ENCODE results near the gene ENPP4. TPM values are rescaled to one million over a fixed set of nuclear protein-coding genes. Genes with fewer than 3 reads are reported as not detected.

ENPP4 gene
- total RNA-seq, 2 experiments from 2014 or later = 7.1 to 9.2 TPM

DNA sequence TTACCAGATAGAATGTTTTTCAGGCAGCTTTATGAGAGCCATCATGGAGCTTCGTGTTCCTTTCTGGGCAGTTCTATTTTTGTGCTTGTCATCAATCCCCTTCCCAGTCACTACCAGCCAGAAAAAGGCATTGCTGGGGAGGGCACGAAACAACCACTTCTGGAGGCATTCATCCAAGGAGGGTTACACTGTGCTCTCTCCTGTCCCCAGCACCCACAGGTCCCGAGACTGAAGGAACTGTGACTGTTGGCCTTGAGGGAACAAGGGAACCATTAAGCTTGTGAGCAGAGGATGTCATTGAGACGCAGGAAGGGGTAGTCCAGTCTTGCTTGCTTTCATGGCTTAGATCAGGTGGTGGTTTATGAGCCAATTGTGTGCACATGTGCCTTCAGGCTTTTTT lies 61.1 kb downstream of the ENPP4 start:
- intact Hi-C loops (cut with micrococcal nuclease; ENCODE audit: unreplicated experiment) = no loop called here
- no peaks in the 10 kb centered on the region for H3K4me1 ChIP-seq (ENCODE audit: insufficient read depth, low read length, poor library complexity, severe bottlenecking)
- no peak for TF ChIP-seq EZH2phosphoT487 (IDR thresholded peaks at IDR 0.05; ENCODE audit: borderline replicate concordance, low read depth, low read length)
- TF ChIP-seq, protein P1, sequence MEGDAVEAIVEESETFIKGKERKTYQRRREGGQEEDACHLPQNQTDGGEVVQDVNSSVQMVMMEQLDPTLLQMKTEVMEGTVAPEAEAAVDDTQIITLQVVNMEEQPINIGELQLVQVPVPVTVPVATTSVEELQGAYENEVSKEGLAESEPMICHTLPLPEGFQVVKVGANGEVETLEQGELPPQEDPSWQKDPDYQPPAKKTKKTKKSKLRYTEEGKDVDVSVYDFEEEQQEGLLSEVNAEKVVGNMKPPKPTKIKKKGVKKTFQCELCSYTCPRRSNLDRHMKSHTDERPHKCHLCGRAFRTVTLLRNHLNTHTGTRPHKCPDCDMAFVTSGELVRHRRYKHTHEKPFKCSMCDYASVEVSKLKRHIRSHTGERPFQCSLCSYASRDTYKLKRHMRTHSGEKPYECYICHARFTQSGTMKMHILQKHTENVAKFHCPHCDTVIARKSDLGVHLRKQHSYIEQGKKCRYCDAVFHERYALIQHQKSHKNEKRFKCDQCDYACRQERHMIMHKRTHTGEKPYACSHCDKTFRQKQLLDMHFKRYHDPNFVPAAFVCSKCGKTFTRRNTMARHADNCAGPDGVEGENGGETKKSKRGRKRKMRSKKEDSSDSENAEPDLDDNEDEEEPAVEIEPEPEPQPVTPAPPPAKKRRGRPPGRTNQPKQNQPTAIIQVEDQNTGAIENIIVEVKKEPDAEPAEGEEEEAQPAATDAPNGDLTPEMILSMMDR (conservative IDR thresholded peaks at IDR 0.05; ENCODE audit: low read length) = no peak
- DNase-seq (ENCODE audit: low spot score) = no peak
- no peak overlapping the region for H2AFZ ChIP-seq (ENCODE audit: low read length)
- no peaks in the 10 kb centered on the region for H4K20me1 ChIP-seq (ENCODE audit: insufficient read depth, low read length)
- H3K27ac ChIP-seq (ENCODE audit: low read depth, low read length, poor library complexity, severe bottlenecking) = no peak overlapping the region
- no peaks in the 10 kb centered on the region for H3K9me2 ChIP-seq (ENCODE audit: insufficient read depth, low read length)
- H3K36me3 ChIP-seq (ENCODE audit: insufficient read depth, low read length) = no peaks in the 10 kb centered on the region
- H3K79me2 ChIP-seq (ENCODE audit: insufficient read depth, low read depth, low read length) = no peaks in the 10 kb centered on the region
- no peaks in the 10 kb centered on the region for H3K9me3 ChIP-seq (ENCODE audit: low read length)
- ChIA-PET POLR2A (interaction anchor here (0.7 kb wide), 2 partner anchors 33 to 1178 kb away, joined by 5 to 6 read pairs; no protein-coding TSS in a partner anchor), CTCF (ENCODE audit: unreplicated experiment) (no interaction called here)
- BruUV-seq (replicated peaks) = no TSS peak
- no peak overlapping the region for H3K4me3 ChIP-seq (ENCODE audit: low read depth, low read length, poor library complexity, severe bottlenecking)
- H3K4me2 ChIP-seq (ENCODE audit: low read length) = no peak overlapping the region

- CTCF ChIA-PET (ENCODE audit: unreplicated experiment) = no interaction called here
- H3K4me3 ChIP-seq (ENCODE audit: low read depth, low read length, poor library complexity, severe bottlenecking) = no peak overlapping the region
- POLR2A ChIA-PET = no interaction called here
- no peaks in the 10 kb centered on the region for H3K36me3 ChIP-seq (ENCODE audit: insufficient read depth, low read length)
- intact Hi-C loops (cut with micrococcal nuclease; ENCODE audit: unreplicated experiment) = no loop called here
- no peak for DNase-seq (ENCODE audit: low spot score)
- H3K4me2 ChIP-seq (ENCODE audit: low read length) = no peak overlapping the region
- no peak overlapping the region for H3K27ac ChIP-seq (ENCODE audit: low read depth, low read length, poor library complexity, severe bottlenecking)
- no peaks in the 10 kb centered on the region for H3K79me2 ChIP-seq (ENCODE audit: insufficient read depth, low read depth, low read length)
- H2AFZ ChIP-seq (ENCODE audit: low read length) = no peak overlapping the region
- BruUV-seq (replicated peaks) = no TSS peak
- no peaks in the 10 kb centered on the region for H3K9me2 ChIP-seq (ENCODE audit: insufficient read depth, low read length)
- H3K4me1 ChIP-seq (ENCODE audit: insufficient read depth, low read length, poor library complexity, severe bottlenecking) = no peaks in the 10 kb centered on the region
- no peaks in the 10 kb centered on the region for H3K9me3 ChIP-seq (ENCODE audit: low read length)
- no peaks in the 10 kb centered on the region for H4K20me1 ChIP-seq (ENCODE audit: insufficient read depth, low read length)
- TF ChIP-seq EZH2phosphoT487 (IDR thresholded peaks at IDR 0.05; ENCODE audit: borderline replicate concordance, low read depth, low read length) = no peak
- TF ChIP-seq, protein P1 (conservative IDR thresholded peaks at IDR 0.05; ENCODE audit: low read length) = no peak
Observed at GRCh38 chr6:46191961-46192360, 62.2 kb downstream of the ENPP4 start.

Other genes with a start within 250 kb of the ENPP4 start
- 0.03 TPM in 1 of 2 replicates, not detected in the other for gene CLIC5, start 114.1 kb upstream of the ENPP4 start, total RNA-seq (2014; rRNA removed; shearing (Covaris generic))
- gene CLIC5, start 114.1 kb upstream of the ENPP4 start, total RNA-seq (2022) = 0.08 TPM in 1 of 2 replicates, not detected in the other
- 0.50 and 0.59 TPM in 2 replicates for gene ENPP5, start 41.0 kb downstream of the ENPP4 start, total RNA-seq (2014; rRNA removed; shearing (Covaris generic))
- gene ENPP5, start 41.0 kb downstream of the ENPP4 start, total RNA-seq (2022) = 1.6 and 2.4 TPM in 2 replicates